Suprapubic skin (tissue), 4 donors: Measurements from ENCODE around the gene ZNF672.
"Not testable (repeated sequence)": the region's sequence is repeated elsewhere in the genome, so short reads cannot be mapped to it uniquely, and the experiment has no call there.

ENCODE experiments used
- CTCF ChIP-seq, 2 donors: fragments of 200-600 bp in 1 of 2; fragments of 450-650 bp in 1 of 2; sonication (generic) in 1 of 2; IDR thresholded peaks; one replicate each; pipeline ENCODE4 v1.5.1; 2016 to 2019; ENCODE audit warnings: antibody characterized with exemption in 2 of 2, mild to moderate bottlenecking in 1 of 2, moderate library complexity in 1 of 2
- EP300 ChIP-seq: sonication (generic); formaldehyde crosslinking; IDR thresholded peaks from one replicate; pipeline ENCODE4 v1.6.1; 2017; ENCODE audit warnings: antibody characterized with exemption
- POLR2A ChIP-seq, 2 donors: fragments of 450-650 bp; IDR thresholded peaks; one replicate each; pipeline ENCODE4 v1.6.1; 2017; ENCODE audit warnings: antibody characterized with exemption in 2 of 2, mild to moderate bottlenecking in 2 of 2, moderate library complexity in 2 of 2
- POLR2AphosphoS5 ChIP-seq, 3 donors: sonication (generic); formaldehyde crosslinking; IDR thresholded peaks; one replicate each; pipeline ENCODE4 v1.6.1; 2017; ENCODE audit warnings: antibody characterized with exemption in 3 of 3

- TF ChIP-seq CTCF (IDR thresholded peaks at IDR 0.05); EP300; POLR2A (IDR thresholded peaks at IDR 0.05); POLR2AphosphoS5 (IDR thresholded peaks at IDR 0.05): not testable (repeated sequence)
Observed at GRCh38 chr1:248789337-248789736, 48.7 kb upstream of the ZNF672 start.
